Keratinocyte (primary cell): ENCODE results near the gene NKIRAS1. TPM values are rescaled to one million over a fixed set of nuclear protein-coding genes. Genes with fewer than 3 reads are reported as not detected.

Experiments used
- DNase-seq: peaks from one replicate; pipeline ENCODE4 v3.0.0-alpha.2; 2011; ENCODE audit warnings: low read depth, missing footprints, low spot score
- FAIRE-seq: peaks from 2 replicates; lab custom pipeline; 2011; peaks lifted over from hg19 to GRCh38; lab: Jason Lieb, UNC
- H2AFZ ChIP-seq: 2 replicates; pipeline ENCODE4 v1.6.0; 2012; ENCODE audit warnings: low read length, control low read depth, inconsistent platforms; ENCODE audit not compliant: control insufficient read depth
- H3K27ac ChIP-seq: 2 replicates; pipeline ENCODE4 v1.5.1; 2011; ENCODE audit warnings: low read length; ENCODE audit not compliant: control insufficient read depth, insufficient read depth
- H3K27me3 ChIP-seq: 3 replicates; pipeline ENCODE4 v1.6.0; 2011; ENCODE audit warnings: low read length; ENCODE audit not compliant: control insufficient read depth, insufficient read depth; ENCODE audit errors: extremely low read depth
- H3K36me3 ChIP-seq, 2 experiments: 2 replicates in 1 of 2; 3 replicates in 1 of 2; pipeline ENCODE4 v1.5.1; 2011; ENCODE audit warnings: low read length in 2 of 2, mild to moderate bottlenecking in 1 of 2; ENCODE audit not compliant: control insufficient read depth in 2 of 2, insufficient read depth in 2 of 2; ENCODE audit errors: extremely low read depth in 1 of 2
- H3K4me1 ChIP-seq: 3 replicates; pipeline ENCODE4 v1.5.1; 2011; ENCODE audit warnings: low read length; ENCODE audit not compliant: control insufficient read depth, insufficient read depth; ENCODE audit errors: extremely low read depth
- H3K4me2 ChIP-seq: 3 replicates; pipeline ENCODE4 v1.6.0; 2011; ENCODE audit warnings: low read depth, low read length; ENCODE audit not compliant: control insufficient read depth, insufficient read depth; ENCODE audit errors: extremely low read depth
- H3K4me3 ChIP-seq, 3 experiments: fragments of 200-600 bp in 1 of 3; sonication (generic) in 1 of 3; 2 replicates in 2 of 3; 3 replicates in 1 of 3; pipeline ENCODE4 v1.5.1; 2011 to 2016; ENCODE audit warnings: low read length in 3 of 3, mild to moderate bottlenecking in 3 of 3, control low read depth in 2 of 3, inconsistent platforms in 1 of 3, low read depth in 1 of 3, mixed read lengths in 1 of 3, mixed run types in 1 of 3, moderate library complexity in 1 of 3; ENCODE audit not compliant: control insufficient read depth in 2 of 3, insufficient read depth in 2 of 3; ENCODE audit errors: extremely low read depth in 1 of 3
- H3K79me2 ChIP-seq: 2 replicates; pipeline ENCODE4 v1.6.0; 2012; ENCODE audit warnings: low read length; ENCODE audit not compliant: control insufficient read depth, insufficient read depth
- H3K9ac ChIP-seq: 3 replicates; pipeline ENCODE4 v1.6.0; 2011; ENCODE audit warnings: low read length; ENCODE audit not compliant: control insufficient read depth, insufficient read depth; ENCODE audit errors: extremely low read depth
- H3K9me1 ChIP-seq: 3 replicates; pipeline ENCODE4 v1.6.0; 2011; ENCODE audit warnings: low read length; ENCODE audit not compliant: control insufficient read depth, insufficient read depth; ENCODE audit errors: extremely low read depth
- H3K9me3 ChIP-seq: 2 replicates; pipeline ENCODE4 v1.5.1; 2012; ENCODE audit warnings: low read depth, low read length; ENCODE audit not compliant: control insufficient read depth
- H4K20me1 ChIP-seq: 3 replicates; pipeline ENCODE4 v1.6.0; 2011; ENCODE audit warnings: low read length; ENCODE audit not compliant: control insufficient read depth, insufficient read depth; ENCODE audit errors: extremely low read depth
- CTCF ChIP-seq, 3 experiments: IDR thresholded peaks in 1 of 3; conservative IDR thresholded peaks in 1 of 3; optimal IDR thresholded peaks in 1 of 3; 2 replicates in 2 of 3; 3 replicates in 1 of 3; pipeline versions ENCODE3 to v1.5.1; 2011; ENCODE audit warnings: low read length in 3 of 3, mild to moderate bottlenecking in 3 of 3, moderate library complexity in 2 of 3, control low read depth in 1 of 3, inconsistent platforms in 1 of 3; ENCODE audit not compliant: insufficient read depth in 2 of 3; ENCODE audit errors: extremely low read depth in 1 of 3
- EZH2 ChIP-seq: IDR thresholded peaks from one replicate; pipeline ENCODE4 v1.6.1; 2012; ENCODE audit warnings: inconsistent platforms, mild to moderate bottlenecking, low read length, moderate library complexity
- dilution Hi-C: fragments of 300-500 bp; cut with MboI; formaldehyde crosslinking; loops from one replicate; pipeline ENCODE4 v1.7.0; 2020; ENCODE audit warnings: low sequenced_read_pairs; ENCODE audit not compliant: extremely low pct_ligation_motif_present
- polyA plus RNA-seq, 5 experiments: library from polyadenylated mRNA; depleted of rRNA in 3 of 5; stranded (reverse) in 3 of 5; stranded (forward) in 1 of 5; unstranded in 1 of 5; fragments of >200 nt; gene quantifications; 1 replicate in 1 of 5; 2 replicates in 3 of 5; 3 replicates in 1 of 5; pipeline versions ENCODE4 v1.2.1 to v1.2.3, GENCODE V29; 2011 to 2012; ENCODE audit warnings: missing spikeins in 2 of 5, low read depth in 1 of 5, low replicate concordance in 1 of 5

Gene NKIRAS1
- polyA plus RNA-seq, 1 donor (not counting 4 experiments of a cell fraction or from before 2014, with no cell fraction given) = 10.7 TPM

GRCh38 chr3:23889386-23889785 is 27.4 kb downstream of the NKIRAS1 start:
- H4K20me1 ChIP-seq = no peaks in the 10 kb centered on the region
- peak; percentile 29 for FAIRE-seq

GRCh38 chr3:23888617-23889228 is 28.1 kb downstream of the NKIRAS1 start:
- H3K4me2 ChIP-seq = peak overlapping the region; percentile 22
- no peak overlapping the region for H2AFZ ChIP-seq
- no peak for FAIRE-seq
- TF ChIP-seq EZH2 (no peak), CTCF (optimal IDR thresholded peaks at IDR 0.05 in 1 of 3, IDR thresholded peaks at IDR 0.05 in 1 of 3, conservative IDR thresholded peaks at IDR 0.05 in 1 of 3; ENCODE audit: extremely low read depth in 1 of 3, insufficient read depth in 2 of 3, low read length in 3 of 3) (peak in 2 of 3 experiments; percentile 49 to 69)
- no peaks in the 10 kb centered on the region for H3K9me1 ChIP-seq
- H3K79me2 ChIP-seq = peaks cover 2% of the 10 kb centered on the region
- peak overlapping the region; percentile 26 for H3K27ac ChIP-seq
- H3K27me3 ChIP-seq = no peaks in the 10 kb centered on the region
- dilution Hi-C loops = no loop called here
- no peak overlapping the region for H3K4me3 ChIP-seq
- H3K9ac ChIP-seq = no peak overlapping the region
- H4K20me1 ChIP-seq = no peaks in the 10 kb centered on the region
- no peaks in the 10 kb centered on the region for H3K9me3 ChIP-seq
- no peak for DNase-seq
- peaks cover 2% of the 10 kb centered on the region for H3K4me1 ChIP-seq
- H3K36me3 ChIP-seq = peaks cover 2 to 6% of the 10 kb centered on the region in 2 experiments

More at GRCh38 chr3:23889386-23889785, 27.4 kb downstream of the NKIRAS1 start:
- no peak overlapping the region for H3K4me3 ChIP-seq
- H3K4me1 ChIP-seq = peaks cover 2% of the 10 kb centered on the region
- TF ChIP-seq EZH2 (no peak), CTCF (optimal IDR thresholded peaks at IDR 0.05 in 1 of 3, IDR thresholded peaks at IDR 0.05 in 1 of 3, conservative IDR thresholded peaks at IDR 0.05 in 1 of 3; ENCODE audit: extremely low read depth in 1 of 3, insufficient read depth in 2 of 3, low read length in 3 of 3) (no peak)
- peak overlapping the region; percentile 26 for H3K27ac ChIP-seq
- no peaks in the 10 kb centered on the region for H3K9me3 ChIP-seq
- no peak overlapping the region for H2AFZ ChIP-seq
- H3K4me2 ChIP-seq = peak overlapping the region; percentile 22
- H3K27me3 ChIP-seq = no peaks in the 10 kb centered on the region
- dilution Hi-C loops = no loop called here
- H3K9me1 ChIP-seq = no peaks in the 10 kb centered on the region
- H3K79me2 ChIP-seq = peaks cover 2% of the 10 kb centered on the region
- H3K36me3 ChIP-seq = peaks cover 2 to 6% of the 10 kb centered on the region in 2 experiments
- DNase-seq = no peak
- H3K9ac ChIP-seq = no peak overlapping the region
